ENCODE measurements around the gene TFCP2L1.
A peak's percentile ranks its signal among the peaks of the same experiment; 100 is the strongest.

Gene TFCP2L1

GRCh38 chr2:121172456-121172855 lies 112.5 kb downstream of the TFCP2L1 start:
- H3K4me3 ChIP-seq (replicated peaks; ENCODE audit: low read depth, low read length) = no peak overlapping the region
- no peak for TF ChIP-seq CTCF (IDR thresholded peaks at IDR 0.05; ENCODE audit: low read length, missing control alignments)
- no peak for DNase-seq (ENCODE audit: low read depth)

GRCh38 chr2:121171625-121172119 lies 113.3 kb downstream of the TFCP2L1 start:
- no peak for TF ChIP-seq CTCF (IDR thresholded peaks at IDR 0.05; ENCODE audit: low read length, missing control alignments)
- no peak for DNase-seq (ENCODE audit: low read depth)
- no peak overlapping the region for H3K4me3 ChIP-seq (replicated peaks; ENCODE audit: low read depth, low read length)

- H3K4me3 ChIP-seq (replicated peaks; ENCODE audit: low read depth, low read length) = no peak overlapping the region
- no peak for DNase-seq (ENCODE audit: low read depth)
- TF ChIP-seq CTCF (IDR thresholded peaks at IDR 0.05; ENCODE audit: low read length, missing control alignments) = no peak
Measured at GRCh38 chr2:121170577-121170976, 114.4 kb downstream of the TFCP2L1 start.

DNA sequence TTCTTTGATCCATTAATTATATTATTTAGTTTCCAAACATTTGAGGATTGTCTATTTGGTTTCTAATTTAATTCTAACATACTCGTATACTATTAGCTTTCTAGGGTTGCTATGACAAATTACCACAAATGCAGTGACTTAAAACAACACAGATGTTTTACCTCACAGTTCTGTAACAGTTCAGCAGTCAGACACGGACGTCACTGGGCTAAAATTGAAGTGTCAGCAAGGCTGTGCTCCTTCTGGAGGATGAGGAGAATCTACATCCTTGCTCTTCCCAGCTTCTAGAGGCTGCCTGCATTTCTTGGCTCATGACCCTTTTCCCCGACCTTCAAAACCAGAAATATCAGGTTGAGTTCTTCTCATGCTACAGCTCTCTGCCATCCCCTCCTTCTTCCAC lies 117.6 kb downstream of the TFCP2L1 start:
- peak; percentile 6 for DNase-seq (ENCODE audit: low read depth)
- TF ChIP-seq CTCF (IDR thresholded peaks at IDR 0.05; ENCODE audit: low read length, missing control alignments) = no peak
- H3K4me3 ChIP-seq (replicated peaks; ENCODE audit: low read depth, low read length) = no peak overlapping the region
